K562 (cell line): ENCODE results near the gene ANAPC2. TPM values are rescaled to one million over a fixed set of nuclear protein-coding genes. Genes with fewer than 3 reads are reported as not detected.

ENCODE experiments used
- ATAC-seq: fragments of 200-7000 bp; cut with Tn5 transposase; 3 replicates; pipeline ENCODE4 v1.9.1; 2020; ENCODE audit warnings: moderate library complexity
- BruUV-seq: library from RNA; stranded (reverse); fragments of 400-500 nt; replicated peaks from 2 replicates; lab custom pipeline; 2021; lab: Mats Ljungman, UMichigan
- CTCF ChIA-PET: fragments of 300-600 bp; formaldehyde crosslinking; extraction: SDS; loops from one replicate; lab custom pipeline; 2021; ENCODE audit warnings: low intra/inter-chr PET ratio; lab: Yijun Ruan, JAX
- POLR2A ChIA-PET: fragments of 300-600, 350-650 bp; sonication (Branson Sonifier 250); formaldehyde crosslinking; extraction: SDS; loops from one replicate; lab custom pipeline; 2021; ENCODE audit warnings: antibody characterized with exemption, inconsistent platforms; lab: Yijun Ruan, JAX
- DNase-seq, 4 experiments: peaks; one replicate each; pipeline versions ENCODE4 v3.0.0 to v3.0.0-alpha.2; 2011 to 2018; ENCODE audit warnings: low spot score in 3 of 4, mixed read lengths in 3 of 4; ENCODE audit errors: extremely low read depth in 1 of 4
- FAIRE-seq: peaks from 2 replicates; lab custom pipeline; 2011; peaks lifted over from hg19 to GRCh38; lab: Jason Lieb, UNC
- H2AFZ ChIP-seq: 2 replicates; pipeline ENCODE4 v1.6.0; 2011; ENCODE audit warnings: low read depth, low read length, control low read depth, inconsistent platforms
- H3K27ac ChIP-seq: fragments of 200-600 bp; 3 replicates; pipeline ENCODE4 v1.8.0; 2011; ENCODE audit warnings: low read depth, mild to moderate bottlenecking, control low read depth, inconsistent platforms, low read length, moderate library complexity, mixed read lengths; ENCODE audit errors: extremely low read depth
- H3K27me3 ChIP-seq, 2 experiments: fragments of 300-600 bp in 1 of 2; 2 replicates in 1 of 2; 3 replicates in 1 of 2; pipeline versions ENCODE4 v1.6.0 to v1.8.0; 2011; ENCODE audit warnings: inconsistent platforms in 2 of 2, low read length in 2 of 2, mild to moderate bottlenecking in 1 of 2, mixed read lengths in 1 of 2, moderate library complexity in 1 of 2; ENCODE audit not compliant: control insufficient read depth in 2 of 2, insufficient read depth in 2 of 2
- H3K36me3 ChIP-seq: fragments of 300-600 bp; 3 replicates; pipeline ENCODE4 v1.8.0; 2011; ENCODE audit warnings: mild to moderate bottlenecking, low read length, inconsistent platforms; ENCODE audit not compliant: control insufficient read depth, insufficient read depth
- H3K4me1 ChIP-seq, 2 experiments: fragments of 200-600 bp in 1 of 2; replicated peaks in 1 of 2; 2 replicates in 1 of 2; 3 replicates in 1 of 2; pipeline versions ENCODE4 v1.5.1 to v1.8.0; 2011; ENCODE audit warnings: inconsistent platforms in 2 of 2, low read length in 2 of 2, mild to moderate bottlenecking in 1 of 2, mixed read lengths in 1 of 2, moderate library complexity in 1 of 2; ENCODE audit not compliant: control insufficient read depth in 2 of 2, insufficient read depth in 2 of 2
- H3K4me2 ChIP-seq: 2 replicates; pipeline ENCODE4 v1.6.1; 2011; ENCODE audit warnings: low read length, control low read depth, inconsistent platforms, mixed read lengths; ENCODE audit not compliant: insufficient read depth
- H3K4me3 ChIP-seq: fragments of 200-600 bp; sonication (generic), shearing (Covaris generic); 2 replicates; pipeline ENCODE4 v1.5.1; 2016; ENCODE audit warnings: control low read depth, inconsistent platforms
- H3K79me2 ChIP-seq: fragments of 200-600 bp; 3 replicates; pipeline ENCODE4 v1.8.0; 2011; ENCODE audit warnings: low read length, inconsistent platforms; ENCODE audit not compliant: control insufficient read depth, insufficient read depth
- H3K9ac ChIP-seq, 2 experiments: 2 replicates each; pipeline versions ENCODE4 v1.6.0 to v1.6.1; 2011; ENCODE audit warnings: low read depth in 2 of 2, low read length in 2 of 2, control low read depth in 1 of 2, inconsistent platforms in 1 of 2, mild to moderate bottlenecking in 1 of 2, mixed read lengths in 1 of 2; ENCODE audit not compliant: insufficient read depth in 1 of 2
- H3K9me1 ChIP-seq: one replicate; pipeline ENCODE4 v1.6.0; 2011; ENCODE audit warnings: inconsistent platforms, mild to moderate bottlenecking, low read length, moderate library complexity; ENCODE audit not compliant: control insufficient read depth, insufficient read depth
- H3K9me3 ChIP-seq: replicated peaks from 2 replicates; pipeline ENCODE4 v1.5.1; 2011; ENCODE audit warnings: low read depth, low read length, inconsistent platforms; ENCODE audit not compliant: control insufficient read depth, insufficient read depth
- H4K20me1 ChIP-seq: replicated peaks from 2 replicates; pipeline ENCODE4 v1.6.1; 2011; ENCODE audit warnings: low read length, inconsistent platforms, mixed read lengths; ENCODE audit not compliant: control insufficient read depth, insufficient read depth
- ADNP ChIP-seq: fragments of 200-800 bp; sonication (Bioruptor generic); IDR thresholded peaks from 2 replicates; pipeline ENCODE4 v1.6.1; 2016; ENCODE audit warnings: missing genetic modification characterization, missing compliant biosample characterization
- CEBPB ChIP-seq: fragments of 450-650 bp; IDR thresholded peaks from 2 replicates; pipeline ENCODE4 v1.6.1; 2016; ENCODE audit warnings: missing genetic modification characterization, missing compliant biosample characterization
- DIDO1 ChIP-seq: fragments of 450-650 bp; IDR thresholded peaks from 2 replicates; pipeline ENCODE4 v1.6.1; 2016; ENCODE audit warnings: low read depth, missing biosample characterization, missing genetic modification characterization
- ETS2 ChIP-seq: IDR thresholded peaks from 2 replicates; pipeline ENCODE4 v1.6.1; 2016; ENCODE audit warnings: borderline replicate concordance, missing genetic modification characterization, mild to moderate bottlenecking, moderate library complexity, missing compliant biosample characterization; ENCODE audit not compliant: poor library complexity, severe bottlenecking
- GTF2E2 ChIP-seq: fragments of 200-800 bp; sonication (Bioruptor generic); IDR thresholded peaks from 2 replicates; pipeline ENCODE4 v1.6.1; 2016; ENCODE audit warnings: missing genetic modification characterization, missing compliant biosample characterization
- LEF1 ChIP-seq: fragments of 450-650 bp; IDR thresholded peaks from 2 replicates; pipeline ENCODE4 v1.6.1; 2016; ENCODE audit warnings: mild to moderate bottlenecking
- PCBP1 ChIP-seq: fragments of 200-400 bp; formaldehyde crosslinking; IDR thresholded peaks from 2 replicates; pipeline ENCODE4 v1.6.1; 2018; ENCODE audit warnings: mild to moderate bottlenecking, low read depth, low read length; ENCODE audit not compliant: poor library complexity, severe bottlenecking
- TRIM24 ChIP-seq, 2 experiments: fragments of 450-650 bp; IDR thresholded peaks; 2 replicates each; pipeline ENCODE4 v1.6.1; 2016
- U2AF1 ChIP-seq: fragments of 200-400 bp; formaldehyde crosslinking; optimal IDR thresholded peaks from 2 replicates; pipeline ENCODE3; 2017; ENCODE audit warnings: mild to moderate bottlenecking, low read depth, low read length, moderate library complexity
- ZNF316 ChIP-seq: fragments of 450-650 bp; IDR thresholded peaks from 2 replicates; pipeline ENCODE4 v1.6.1; 2016
- ZNF436 ChIP-seq: fragments of 250-450, 450-650 bp; sonication (Bioruptor Pico); formaldehyde crosslinking; IDR thresholded peaks from 2 replicates; pipeline ENCODE4 v1.7.0; 2020; ENCODE audit warnings: mild to moderate bottlenecking
- WGBS: fragments of 100-300 bp; shearing (Covaris generic); methylation state at CpG from one replicate; pipeline ENCODE4 v1.1.6; 2016; ENCODE audit warnings: low coverage, mixed read lengths; ENCODE audit not compliant: insufficient coverage; ENCODE audit errors: missing lambda C conversion rate; 5-methylcytosine and 5-hydroxymethylcytosine counted together
- in situ Hi-C: fragments of 300-500 bp; cut with MboI; formaldehyde crosslinking; loops from 4 replicates; pipeline ENCODE4 v1.15.0; 2018; ENCODE audit warnings: inconsistent platforms, mixed read lengths
- intact Hi-C: fragments of 100-400 bp; cut with micrococcal nuclease; formaldehyde crosslinking; loops from 2 replicates; pipeline ENCODE4 v1.14.2; 2022
- polyA plus RNA-seq, 8 experiments: library from polyadenylated mRNA; depleted of rRNA in 4 of 8; stranded (reverse) in 5 of 8; unstranded in 3 of 8; fragments of >200 nt; fragmentation: Nextera tagmentation in 2 of 8; fragmentation: Illumina TruSeq in 1 of 8; extraction: Ambion mirVana in 2 of 8; extraction: Trizol in 1 of 8; gene quantifications; 2 replicates each; pipeline versions ENCODE4 v1.2.1 to v1.2.3, GENCODE V29; 2011 to 2014; ENCODE audit warnings: inconsistent platforms in 1 of 8, missing spikeins in 1 of 8
- total RNA-seq, 7 experiments: library from RNA; depleted of rRNA in 6 of 7; stranded (reverse); fragments of >200 nt in 6 of 7; fragmentation: Illumina TruSeq in 2 of 7; extraction: Trizol in 2 of 7; gene quantifications; 2 replicates each; pipeline versions ENCODE4 v1.2.1 to v1.2.3, GENCODE V29; 2011 to 2021; ENCODE audit warnings: low replicate concordance in 1 of 7
- TF ChIP-seq, protein P1 (sequence below), 2 experiments: fragments of 250-450 bp in 1 of 2; fragments of 450-650 bp in 1 of 2; sonication (Bioruptor Pico) in 1 of 2; IDR thresholded peaks; 2 replicates each; pipeline versions ENCODE4 v1.6.1 to v1.8.0; 2016 to 2021; ENCODE audit warnings: mild to moderate bottlenecking in 2 of 2, moderate library complexity in 2 of 2, missing compliant biosample characterization in 1 of 2, missing genetic modification characterization in 1 of 2

Gene ANAPC2
- total and polyA plus RNA-seq, 9 of the 15 experiments (the other 6 are each of a cell fraction or from before 2014, with no cell fraction given) = 0.11 to 56.5 (median 17.1) TPM; not detected in 1

DNA sequence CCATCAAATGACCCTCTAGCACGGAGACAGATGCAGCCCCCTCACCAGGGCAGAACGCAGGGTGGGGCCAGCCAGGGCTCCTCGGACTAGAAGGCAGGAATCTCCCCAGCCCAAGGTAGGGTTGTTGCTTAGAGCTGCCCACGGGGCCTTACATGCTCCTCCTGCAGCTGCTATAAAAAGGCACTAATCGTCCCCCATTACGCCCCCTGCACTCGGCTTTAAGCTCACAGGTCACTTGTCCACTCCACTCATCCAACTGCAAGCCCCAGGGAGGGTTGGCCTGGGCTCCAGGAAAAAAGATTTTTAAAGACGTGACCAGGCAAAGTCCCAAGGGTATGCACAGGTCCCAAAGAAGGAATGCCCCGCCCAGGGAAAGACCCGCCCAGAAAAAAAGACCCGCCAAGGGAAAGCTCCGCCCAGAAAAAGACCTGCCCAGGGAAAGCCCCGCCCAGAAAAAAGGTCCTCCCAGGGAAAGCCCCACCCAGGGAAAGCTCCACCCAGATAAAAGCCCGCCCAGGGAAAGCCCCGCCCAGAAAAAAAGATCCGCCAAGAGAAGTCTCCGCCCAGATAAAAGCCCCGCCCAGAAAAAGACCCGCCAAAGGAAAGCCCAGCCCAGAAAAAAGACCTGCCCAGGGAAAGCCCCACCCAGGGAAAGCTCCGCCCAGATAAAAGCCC, 38.3 kb downstream of the ANAPC2 start (continued):
- TF ChIP-seq ADNP (tag) (no peak), LEF1 (no peak), TRIM24 (IDR thresholded peaks at IDR 0.05) (peak; percentile 33 to 64; a peak in 2 of 4 replicates), ZNF316 (no peak), ZNF436 (CRISPR knock-in tag) (no peak)
- TF ChIP-seq, protein P1, sequence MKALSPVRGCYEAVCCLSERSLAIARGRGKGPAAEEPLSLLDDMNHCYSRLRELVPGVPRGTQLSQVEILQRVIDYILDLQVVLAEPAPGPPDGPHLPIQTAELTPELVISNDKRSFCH (CRISPR knock-in tag; IDR thresholded peaks at IDR 0.05) = no peak
- TF ChIP-seq, protein P1 (tag; IDR thresholded peaks at IDR 0.05) = no peak

DNA sequence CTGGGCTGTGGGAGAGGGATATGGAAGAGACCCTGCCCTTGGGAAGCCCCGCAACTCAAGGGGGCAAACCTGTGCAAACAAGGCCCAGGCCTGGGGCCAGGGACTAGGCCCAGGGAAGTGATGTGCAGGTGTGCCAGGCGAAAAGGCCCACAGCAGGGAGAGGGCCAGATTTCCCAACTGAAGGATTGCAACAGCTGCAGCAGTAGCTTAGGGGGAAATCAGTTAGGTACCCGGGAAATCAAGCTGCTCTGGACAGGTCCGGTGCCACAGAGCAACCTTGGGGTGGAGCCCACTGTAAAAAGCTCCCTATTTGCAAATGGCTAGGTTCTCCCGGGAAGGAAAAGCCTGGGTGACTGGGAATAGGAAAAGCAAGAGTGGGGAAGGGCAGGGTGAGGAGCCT, 39.0 kb downstream of the ANAPC2 start:
- ChIA-PET POLR2A (interaction anchor here (1.2 to 3.4 kb wide), 5 partner anchors 8 to 92 kb away, joined by 3 to 22 read pairs (median 8); partner anchors contain the start of genes GRIN1 and TUBB4B), CTCF (no interaction called here)
- ATAC-seq (no peak), FAIRE-seq (no peak), DNase-seq (no peak)
- TF ChIP-seq PCBP1 = no peak
- 0 out of 2 replicates have a peak, but pooled peaks have one; percentile 26 for TF ChIP-seq CEBPB
- no peak for TF ChIP-seq ETS2 (tag)
- TF ChIP-seq GTF2E2 (tag) = no peak
- no peak for TF ChIP-seq U2AF1
- no peak for TF ChIP-seq DIDO1 (tag)
- 0 out of 3 replicates have a peak overlapping the region, but pooled peaks have one; percentile 54 for H3K27ac ChIP-seq
- H3K36me3 ChIP-seq = no peaks in the 10 kb centered on the region
- WGBS = 59% methylated on average over 5 of the region's 5 CpGs
- H3K9me3 ChIP-seq = no peaks in the 10 kb centered on the region; the same call in 1 of the 2 replicates
- H4K20me1 ChIP-seq = no peaks in the 10 kb centered on the region
- BruUV-seq = no TSS peak
- H3K79me2 ChIP-seq = no peaks in the 10 kb centered on the region
- 0 out of 2 replicates have a peak overlapping the region, but pooled peaks have one; percentile 77 for H2AFZ ChIP-seq
- peak overlapping the region; percentile 71 for H3K4me2 ChIP-seq
- no peaks in the 10 kb centered on the region for H3K9me1 ChIP-seq
- no peak overlapping the region for H3K4me3 ChIP-seq
- intact Hi-C loops (no loop called here), in situ Hi-C loops (no loop called here)
- no peaks in the 10 kb centered on the region for H3K27me3 ChIP-seq
- peaks cover 8 to 52% of the 10 kb centered on the region in 2 experiments; a peak in 3 of 5 replicates for H3K4me1 ChIP-seq
- peak overlapping the region; percentile 30 to 92; a peak in 3 of 4 replicates for H3K9ac ChIP-seq
